Retina (tissue), 1 donor: ENCODE measurements around the gene SLC34A1.
"Not testable (repeated sequence)": the region's sequence is repeated elsewhere in the genome, so short reads cannot be mapped to it uniquely, and the experiment has no call there.

ENCODE experiments used
- DNase-seq: peaks from one replicate; pipeline ENCODE4 v3.0.0-alpha.2; 2016

SLC34A1 gene

GRCh38 chr5:177384134-177384533 is at the start of gene SLC34A1:
TSS of gene SLC34A1 (plus strand) at chr5:177384434. CDS start at chr5:177385742, 1,308 bp downstream.
- no peak for DNase-seq

- DNase-seq: no peak
Measured at GRCh38 chr5:177334781-177335700, 49.2 kb upstream of the SLC34A1 start.

GRCh38 chr5:177335701-177336065 is 48.6 kb upstream of the SLC34A1 start:
- no peak for DNase-seq

DNA sequence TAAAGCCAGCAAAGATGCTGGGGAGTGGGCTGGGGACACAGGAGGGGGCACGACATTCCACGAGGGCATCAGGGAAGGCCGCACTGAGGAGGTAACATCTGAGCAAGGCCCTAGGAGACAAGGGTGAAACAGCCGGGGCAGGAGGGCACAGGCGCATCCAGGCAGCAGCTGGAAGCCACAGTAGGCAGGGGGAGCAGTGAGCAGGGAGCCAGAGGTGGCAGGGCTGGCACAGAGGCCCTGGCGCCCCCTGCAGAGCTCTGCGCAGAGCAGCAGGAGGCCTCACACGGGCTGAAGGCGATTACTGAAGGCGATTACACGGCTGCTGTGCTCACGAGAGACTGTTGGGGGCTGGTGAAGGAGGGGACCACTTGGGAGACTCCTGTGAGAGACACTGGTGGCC is 48.1 kb upstream of the SLC34A1 start:
- DNase-seq: no peak

- DNase-seq: no peak
Measured at GRCh38 chr5:177336603-177337494, 47.4 kb upstream of the SLC34A1 start.

DNA sequence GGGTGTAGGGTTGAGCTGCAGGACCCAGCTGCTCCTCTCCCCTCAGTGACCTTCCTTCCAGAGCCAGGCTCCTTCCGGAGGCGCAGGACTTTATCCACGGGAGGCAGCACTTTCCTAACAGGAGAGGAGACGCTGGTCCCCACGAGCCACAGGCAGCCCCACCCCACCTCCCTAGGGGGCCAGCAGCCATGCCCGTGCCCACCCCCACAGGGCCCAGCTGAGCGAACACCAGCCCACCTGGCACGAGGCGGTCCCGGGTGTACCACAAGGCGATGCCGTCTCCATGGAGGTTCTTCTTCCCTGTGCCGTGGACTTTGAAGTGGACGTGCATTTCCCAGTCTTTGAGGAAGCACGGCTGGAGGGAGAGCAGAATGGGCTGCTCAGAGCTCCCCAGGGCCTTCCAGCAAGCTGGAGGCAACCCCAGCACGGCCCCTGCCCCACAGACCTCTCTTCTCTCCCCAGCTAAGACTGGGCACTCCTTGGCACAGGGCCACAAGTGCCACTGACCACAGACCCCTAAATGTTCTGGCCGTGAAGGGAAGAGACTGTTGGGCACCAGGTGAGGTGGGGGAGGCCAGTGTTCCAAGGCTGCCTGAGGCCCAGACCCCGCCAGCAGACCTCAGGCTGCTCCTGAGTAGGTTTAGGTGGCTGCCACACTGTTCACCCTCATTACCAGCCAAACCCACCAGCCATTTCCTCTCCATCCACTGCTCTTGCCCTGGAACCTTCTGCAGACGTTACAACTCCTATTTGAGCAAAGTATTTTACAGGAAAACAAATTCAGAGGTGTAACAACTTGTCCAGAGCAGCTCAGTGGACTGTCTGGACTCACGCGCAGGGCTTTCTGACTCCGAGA is 45.8 kb upstream of the SLC34A1 start:
- no peak for DNase-seq

GRCh38 chr5:177339107-177339638 is 45.1 kb upstream of the SLC34A1 start:
- no peak for DNase-seq

- DNase-seq: not testable (repeated sequence)
Measured at GRCh38 chr5:177343000-177343399, 41.2 kb upstream of the SLC34A1 start.

DNA sequence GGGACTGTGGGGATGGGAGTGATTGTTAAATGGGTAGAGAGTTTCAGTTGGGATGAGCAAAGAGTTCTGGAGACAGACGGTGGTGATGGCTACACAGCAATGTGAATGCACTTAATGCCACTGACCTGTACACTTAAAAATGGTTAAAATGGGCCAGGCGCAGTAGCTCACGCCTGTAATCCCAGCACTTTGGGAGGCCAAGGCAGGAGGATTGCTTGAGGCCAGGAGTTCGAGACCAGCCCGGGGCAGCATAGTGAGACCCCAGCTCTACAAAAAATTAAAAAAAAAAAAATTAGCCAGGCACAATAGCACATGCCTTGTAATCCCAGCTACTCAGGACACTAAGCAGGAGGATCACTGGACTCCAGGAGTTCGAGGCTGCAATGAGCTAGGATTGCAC is 40.5 kb upstream of the SLC34A1 start:
- DNase-seq: no peak

- DNase-seq: no peak
Measured at GRCh38 chr5:177344891-177345290, 39.3 kb upstream of the SLC34A1 start.

DNA sequence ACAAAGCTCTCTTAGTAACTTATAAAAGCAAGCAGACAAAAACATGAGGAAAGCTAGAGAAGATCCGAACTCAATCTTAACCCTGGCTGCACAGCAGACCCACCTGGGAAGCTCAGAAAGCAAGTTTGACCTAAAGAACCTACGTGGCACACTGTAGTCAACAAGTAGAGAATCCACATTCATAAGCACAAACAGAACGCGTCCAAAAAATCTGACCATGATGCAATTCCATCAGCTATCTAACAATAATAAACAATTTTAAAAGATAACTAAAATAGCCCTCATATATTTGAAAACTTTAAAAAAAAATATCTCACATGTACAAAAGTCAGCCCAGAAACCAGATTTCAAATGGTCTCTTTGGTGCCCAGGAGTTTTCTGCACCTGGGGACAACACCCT is 37.4 kb upstream of the SLC34A1 start:
- no peak for DNase-seq

GRCh38 chr5:177347699-177348098 is 36.5 kb upstream of the SLC34A1 start:
- no peak for DNase-seq

GRCh38 chr5:177349362-177349647 is 34.9 kb upstream of the SLC34A1 start:
- no peak for DNase-seq

GRCh38 chr5:177349762-177350161 is 34.5 kb upstream of the SLC34A1 start:
- DNase-seq: no peak

DNA sequence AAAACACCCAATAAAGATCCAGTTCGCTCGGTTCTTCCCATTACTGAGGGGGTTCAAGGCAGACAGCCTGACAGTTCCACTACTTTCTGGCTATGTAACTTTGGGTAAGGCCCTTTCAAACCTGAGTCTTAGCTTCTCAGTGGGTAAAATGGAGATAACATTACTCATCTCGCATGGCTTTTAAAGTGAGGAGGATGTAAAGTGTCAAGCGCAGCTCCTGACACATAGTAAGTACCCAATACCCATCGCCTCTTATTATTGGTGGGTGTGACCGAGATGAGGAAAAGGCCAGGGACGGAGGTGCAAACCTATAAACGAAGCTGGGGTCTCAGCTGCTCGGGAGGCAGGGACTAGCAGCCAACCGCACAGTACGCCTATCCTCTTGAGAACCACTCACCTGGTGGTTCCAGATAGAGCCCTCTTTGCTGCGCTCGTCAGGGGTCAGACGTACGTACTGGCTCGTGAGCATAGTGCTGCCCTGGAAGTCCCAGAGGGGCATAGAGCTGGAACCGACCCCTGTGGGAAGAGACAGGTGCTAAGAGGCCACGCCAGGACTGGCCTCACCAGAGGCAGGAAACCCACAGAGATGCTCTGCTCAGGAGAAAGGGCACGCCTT is 33.4 kb upstream of the SLC34A1 start:
- no peak for DNase-seq

- peak; percentile 98 for DNase-seq
Measured at GRCh38 chr5:177351392-177352329, 32.6 kb upstream of the SLC34A1 start, which contains the start of gene LMAN2. TSS of gene LMAN2 (minus strand) at chr5:177351668. CDS start at chr5:177351647, 21 bp downstream.

GRCh38 chr5:177353093-177353492 is 31.1 kb upstream of the SLC34A1 start:
- no peak for DNase-seq

- no peak for DNase-seq
Measured at GRCh38 chr5:177354256-177354655, 30.0 kb upstream of the SLC34A1 start.

- DNase-seq: no peak
Measured at GRCh38 chr5:177354711-177355110, 29.5 kb upstream of the SLC34A1 start.

- DNase-seq: no peak
Measured at GRCh38 chr5:177355162-177355867, 28.9 kb upstream of the SLC34A1 start.
